ENCODE measurements around the gene ATP1B1.

ATP1B1 gene

GRCh38 chr1:169111472-169111871 is 5.0 kb downstream of the ATP1B1 start:
- Histone ChIP-seq H3K27me3 (peaks cover 61% of the 10 kb centered on the region), H3K4me1 (ENCODE audit: control insufficient read depth in 1 of 2, insufficient read depth in 1 of 2, low read depth in 1 of 2, low read length in 1 of 2) (peaks cover 7 to 10% of the 10 kb centered on the region in 2 experiments), H3K9me3 (no peaks in the 10 kb centered on the region), H3K36me3 (no peaks in the 10 kb centered on the region), H3K27ac (no peak overlapping the region), H3K4me3 (ENCODE audit: low read depth in 1 of 2, low read length in 1 of 2) (no peak overlapping the region)
- TF ChIP-seq CTCF (IDR thresholded peaks at IDR 0.05) = no peak

GRCh38 chr1:169112241-169112640 is 5.8 kb downstream of the ATP1B1 start:
- Histone ChIP-seq H3K4me3 (ENCODE audit: low read depth in 1 of 2, low read length in 1 of 2) (no peak overlapping the region), H3K36me3 (no peaks in the 10 kb centered on the region), H3K27me3 (peaks cover 54% of the 10 kb centered on the region), H3K9me3 (no peaks in the 10 kb centered on the region), H3K4me1 (ENCODE audit: control insufficient read depth in 1 of 2, insufficient read depth in 1 of 2, low read depth in 1 of 2, low read length in 1 of 2) (peaks cover 0 to 2% of the 10 kb centered on the region in 2 experiments), H3K27ac (no peak overlapping the region)
- no peak for TF ChIP-seq CTCF (IDR thresholded peaks at IDR 0.05)

- Histone ChIP-seq H3K9me3 (no peaks in the 10 kb centered on the region), H3K4me1 (ENCODE audit: control insufficient read depth in 1 of 2, insufficient read depth in 1 of 2, low read depth in 1 of 2, low read length in 1 of 2) (no peaks in the 10 kb centered on the region), H3K36me3 (no peaks in the 10 kb centered on the region), H3K4me3 (ENCODE audit: low read depth in 1 of 2, low read length in 1 of 2) (no peak overlapping the region), H3K27ac (no peak overlapping the region), H3K27me3 (peaks cover 39% of the 10 kb centered on the region)
- TF ChIP-seq CTCF (IDR thresholded peaks at IDR 0.05) = no peak
Observed at GRCh38 chr1:169113613-169114119, 7.2 kb downstream of the ATP1B1 start.

GRCh38 chr1:169115891-169116585 is 9.5 kb downstream of the ATP1B1 start:
- TF ChIP-seq CTCF (IDR thresholded peaks at IDR 0.05) = no peak
- peaks cover 16% of the 10 kb centered on the region for H3K27me3 ChIP-seq
- H3K9me3 ChIP-seq = no peaks in the 10 kb centered on the region
- no peaks in the 10 kb centered on the region for H3K4me1 ChIP-seq (ENCODE audit: control insufficient read depth in 1 of 2, insufficient read depth in 1 of 2, low read depth in 1 of 2, low read length in 1 of 2)
- no peaks in the 10 kb centered on the region for H3K36me3 ChIP-seq
- no peak overlapping the region for H3K27ac ChIP-seq
- H3K4me3 ChIP-seq (ENCODE audit: low read depth in 1 of 2, low read length in 1 of 2) = no peak overlapping the region

- Histone ChIP-seq H3K4me3 (ENCODE audit: low read depth in 1 of 2, low read length in 1 of 2) (no peak overlapping the region), H3K27ac (no peak overlapping the region), H3K9me3 (no peaks in the 10 kb centered on the region), H3K4me1 (ENCODE audit: control insufficient read depth in 1 of 2, insufficient read depth in 1 of 2, low read depth in 1 of 2, low read length in 1 of 2) (no peaks in the 10 kb centered on the region), H3K36me3 (no peaks in the 10 kb centered on the region), H3K27me3 (peaks cover 6% of the 10 kb centered on the region)
- no peak for TF ChIP-seq CTCF (IDR thresholded peaks at IDR 0.05)
Observed at GRCh38 chr1:169117014-169117413, 10.5 kb downstream of the ATP1B1 start.
